ENCODE measurements around the gene SEMG1.

- no peak for TF ChIP-seq SP1 (IDR thresholded peaks at IDR 0.05)
- no peak for TF ChIP-seq ZNF384 (IDR thresholded peaks at IDR 0.05)
- no peak for TF ChIP-seq HDGF (IDR thresholded peaks at IDR 0.05; ENCODE audit: borderline replicate concordance)
- TF ChIP-seq BHLHE40 (IDR thresholded peaks at IDR 0.05; ENCODE audit: borderline replicate concordance) = no peak
- no peak for TF ChIP-seq TARDBP (IDR thresholded peaks at IDR 0.05)
- TF ChIP-seq FOXK2 (IDR thresholded peaks at IDR 0.05) = no peak
- no peak for TF ChIP-seq SUZ12 (IDR thresholded peaks at IDR 0.05)
- TF ChIP-seq FOXM1 (IDR thresholded peaks at IDR 0.05; ENCODE audit: borderline replicate concordance) = no peak
- no peak for TF ChIP-seq NFRKB (IDR thresholded peaks at IDR 0.05)
- TF ChIP-seq PKNOX1 (IDR thresholded peaks at IDR 0.05) = no peak
These were observed 19.5 kb downstream of the SEMG1 start for GRCh38 chr20:45226287-45226686.

All from HEK293T (cell line).